ENCODE data around the gene DACH2. TPM values are rescaled to one million over a fixed set of nuclear protein-coding genes. Genes with fewer than 3 reads are reported as not detected.

The DACH2 gene
- total and polyA plus RNA-seq, 4 donors: 0.23 TPM; not detected in 3

- no peak for TF ChIP-seq HNF4A (conservative IDR thresholded peaks at IDR 0.05)
- no peak for TF ChIP-seq JUND (IDR thresholded peaks at IDR 0.05)
- no peak for TF ChIP-seq YY1 (IDR thresholded peaks at IDR 0.05)
- TF ChIP-seq HNF4G (IDR thresholded peaks at IDR 0.05): no peak
- no peak for TF ChIP-seq CTCF (IDR thresholded peaks at IDR 0.05; ENCODE audit: low read depth, low read length, missing input control)
- no peak for TF ChIP-seq REST (IDR thresholded peaks at IDR 0.05)
- TF ChIP-seq ATF3 (IDR thresholded peaks at IDR 0.05): no peak
- no peak for TF ChIP-seq NR2F2 (IDR thresholded peaks at IDR 0.05)
- TF ChIP-seq FOXA2 (IDR thresholded peaks at IDR 0.05): no peak
- no peak for TF ChIP-seq MAX (IDR thresholded peaks at IDR 0.05)
- no peak for TF ChIP-seq RAD21 (IDR thresholded peaks at IDR 0.05)
- no peak for TF ChIP-seq TAF1 (conservative IDR thresholded peaks at IDR 0.05)
- TF ChIP-seq EGR1 (IDR thresholded peaks at IDR 0.05; ENCODE audit: low read depth in 2 of 2): no peak
- TF ChIP-seq FOXA1 (IDR thresholded peaks at IDR 0.05): no peak
- no peak for TF ChIP-seq ZBTB33 (IDR thresholded peaks at IDR 0.05)
- no peak for TF ChIP-seq RXRA (IDR thresholded peaks at IDR 0.05)
- TF ChIP-seq GABPA (IDR thresholded peaks at IDR 0.05 in 1 of 2, conservative IDR thresholded peaks at IDR 0.05 in 1 of 2): no peak
- no peak for TF ChIP-seq SP1 (IDR thresholded peaks at IDR 0.05)
- Histone ChIP-seq H3K4me1 (ENCODE audit: control insufficient read depth in 4 of 4, insufficient read depth in 4 of 4, low read length in 3 of 4) (no peaks in the 10 kb centered on the region), H3K27me3 (ENCODE audit: control insufficient read depth in 4 of 4, insufficient read depth in 4 of 4, low read length in 3 of 4) (no peaks in the 10 kb centered on the region), H3K9ac (ENCODE audit: low read depth in 1 of 2, low read length in 2 of 2) (no peak overlapping the region), H3K9me3 (ENCODE audit: control insufficient read depth in 4 of 4, low read length in 3 of 4) (peaks cover 0 to 2% (median 0%) of the 10 kb centered on the region in 4 donors), H3K27ac (ENCODE audit: low read depth in 1 of 2, low read length in 2 of 2) (no peak overlapping the region), H3K36me3 (ENCODE audit: control insufficient read depth in 4 of 4, insufficient read depth in 3 of 4, low read depth in 1 of 4, low read length in 3 of 4) (no peaks in the 10 kb centered on the region), H3K4me3 (ENCODE audit: low read depth in 1 of 3, low read length in 3 of 3) (no peak overlapping the region)
- 76% methylated on average over 2 of the region's 2 CpGs for WGBS
- DNase-seq (ENCODE audit: low spot score): no peak
Measured at GRCh38 chrX:86805241-86805640, 657.0 kb downstream of the DACH2 start.
